H1 (cell line): ENCODE measurements around the gene FLT4. TPM values are rescaled to one million over a fixed set of nuclear protein-coding genes. Genes with fewer than 3 reads are reported as not detected.

Experiments
- CTCF ChIA-PET: fragments of 300-600 bp; sonication (Branson Sonifier 250); formaldehyde crosslinking; loops from one replicate; lab custom pipeline; 2021; ENCODE audit not compliant: partially characterized antibody; lab: Charles Lee
- POLR2A ChIA-PET: fragments of 300-600 bp; sonication (Branson Sonifier 250); formaldehyde crosslinking; loops from one replicate; lab custom pipeline; 2021; ENCODE audit warnings: inconsistent platforms; ENCODE audit not compliant: partially characterized antibody; lab: Charles Lee
- DNase-seq, 2 experiments: peaks; one replicate each; pipeline versions ENCODE4 v3.0.0 to v3.0.0-alpha.2; 2010 to 2022; ENCODE audit warnings: low spot score in 2 of 2, low read depth in 1 of 2, mixed read lengths in 1 of 2
- FAIRE-seq: peaks from 2 replicates; lab custom pipeline; 2011; peaks lifted over from hg19 to GRCh38; lab: Jason Lieb, UNC
- H2AFZ ChIP-seq: 2 replicates; pipeline ENCODE4 v1.8.1; 2012; ENCODE audit warnings: low read length, inconsistent platforms
- H2AK5ac ChIP-seq: 2 replicates; pipeline ENCODE4 v1.6.1; 2013; ENCODE audit warnings: low read depth, low read length
- H2BK120ac ChIP-seq: replicated peaks from 2 replicates; pipeline ENCODE3; 2013; ENCODE audit warnings: low read depth, low read length, inconsistent platforms
- H2BK12ac ChIP-seq: 2 replicates; pipeline ENCODE4 v1.6.1; 2013; ENCODE audit warnings: low read depth, low read length
- H2BK15ac ChIP-seq: 2 replicates; pipeline ENCODE4 v1.6.1; 2013; ENCODE audit warnings: low read length
- H2BK20ac ChIP-seq: 2 replicates; pipeline ENCODE4 v1.6.1; 2013; ENCODE audit warnings: low read length
- H2BK5ac ChIP-seq: 2 replicates; pipeline ENCODE4 v1.6.1; 2013; ENCODE audit warnings: low read depth, low read length
- H3K14ac ChIP-seq: 2 replicates; pipeline ENCODE4 v1.6.1; 2013; ENCODE audit warnings: inconsistent platforms; ENCODE audit not compliant: insufficient read length
- H3K18ac ChIP-seq: 2 replicates; pipeline ENCODE4 v1.6.1; 2013; ENCODE audit warnings: low read length; ENCODE audit errors: extremely low read depth
- H3K23ac ChIP-seq: 2 replicates; pipeline ENCODE4 v1.6.1; 2013; ENCODE audit warnings: inconsistent platforms; ENCODE audit not compliant: insufficient read length
- H3K23me2 ChIP-seq: 2 replicates; pipeline ENCODE4 v1.6.1; 2013; ENCODE audit warnings: low read depth, low read length
- H3K27ac ChIP-seq: 2 replicates; pipeline ENCODE4 v1.6.1; 2011; ENCODE audit warnings: low read depth, low read length, inconsistent platforms
- H3K27me3 ChIP-seq, 4 experiments: replicated peaks in 1 of 4; 1 replicate in 1 of 4; 2 replicates in 3 of 4; pipeline versions ENCODE4 v1.6.1 to v1.8.1; 2011 to 2013; ENCODE audit warnings: low read length in 3 of 4, mild to moderate bottlenecking in 3 of 4, inconsistent platforms in 2 of 4, mixed read lengths in 2 of 4, moderate library complexity in 1 of 4; ENCODE audit not compliant: control insufficient read depth in 3 of 4, insufficient read depth in 3 of 4; ENCODE audit errors: extremely low read depth in 1 of 4
- H3K36me3 ChIP-seq, 4 experiments: 2 replicates each; pipeline versions ENCODE4 v1.6.1 to v1.8.1; 2011 to 2013; ENCODE audit warnings: mild to moderate bottlenecking in 4 of 4, low read length in 3 of 4, moderate library complexity in 2 of 4, control low read depth in 1 of 4, inconsistent platforms in 1 of 4; ENCODE audit not compliant: insufficient read depth in 4 of 4, control insufficient read depth in 2 of 4
- H3K4ac ChIP-seq: replicated peaks from 2 replicates; pipeline ENCODE3; 2013; ENCODE audit warnings: low read length, low read depth, mixed read lengths, inconsistent platforms; ENCODE audit not compliant: insufficient read length
- H3K4me1 ChIP-seq, 4 experiments: replicated peaks in 1 of 4; 1 replicate in 1 of 4; 2 replicates in 3 of 4; pipeline versions ENCODE4 v1.6.1 to v1.8.1; 2011 to 2013; ENCODE audit warnings: low read length in 3 of 4, inconsistent platforms in 2 of 4, mixed read lengths in 1 of 4; ENCODE audit not compliant: insufficient read depth in 4 of 4, control insufficient read depth in 3 of 4
- H3K4me2 ChIP-seq, 2 experiments: 2 replicates each; pipeline versions ENCODE4 v1.6.1 to v1.8.1; 2011 to 2013; ENCODE audit warnings: low read depth in 2 of 2, low read length in 2 of 2, control low read depth in 1 of 2, inconsistent platforms in 1 of 2, mild to moderate bottlenecking in 1 of 2; ENCODE audit not compliant: insufficient read depth in 1 of 2
- H3K4me3 ChIP-seq, 4 experiments: fragments of 200-600, 300-600 bp in 1 of 4; sonication (generic), shearing (Covaris generic), sonication (Bioruptor Twin) in 1 of 4; 2 replicates each; pipeline versions ENCODE4 v1.5.1 to v1.8.1; 2011 to 2016; ENCODE audit warnings: low read length in 4 of 4, low read depth in 3 of 4, control low read depth in 2 of 4, inconsistent platforms in 2 of 4, mild to moderate bottlenecking in 2 of 4, mixed read lengths in 1 of 4, moderate library complexity in 1 of 4; ENCODE audit not compliant: insufficient read depth in 2 of 4; ENCODE audit errors: extremely low read depth in 1 of 4
- H3K56ac ChIP-seq: replicated peaks from 2 replicates; pipeline ENCODE3; 2013; ENCODE audit warnings: low read depth, mild to moderate bottlenecking, mixed read lengths, low read length, inconsistent platforms; ENCODE audit not compliant: insufficient read length
- H3K79me1 ChIP-seq: 2 replicates; pipeline ENCODE4 v1.6.1; 2013; ENCODE audit warnings: low read depth, low read length, control low read depth
- H3K79me2 ChIP-seq, 2 experiments: 2 replicates each; pipeline versions ENCODE4 v1.6.1 to v1.8.1; 2012 to 2013; ENCODE audit warnings: low read length in 2 of 2, mild to moderate bottlenecking in 2 of 2, inconsistent platforms in 1 of 2; ENCODE audit not compliant: insufficient read depth in 2 of 2, control insufficient read depth in 1 of 2
- H3K9ac ChIP-seq, 4 experiments: replicated peaks in 1 of 4; 1 replicate in 1 of 4; 2 replicates in 3 of 4; pipeline versions ENCODE4 v1.6.1 to v1.8.1; 2011 to 2013; ENCODE audit warnings: low read depth in 3 of 4, low read length in 3 of 4, control low read depth in 2 of 4, mild to moderate bottlenecking in 2 of 4, moderate library complexity in 2 of 4, inconsistent platforms in 1 of 4; ENCODE audit errors: extremely low read depth in 1 of 4
- H3K9me3 ChIP-seq, 2 experiments: 2 replicates each; pipeline versions ENCODE4 v1.6.1 to v1.8.1; 2012 to 2013; ENCODE audit warnings: mild to moderate bottlenecking in 2 of 2, moderate library complexity in 2 of 2, control low read depth in 1 of 2, inconsistent platforms in 1 of 2, low read depth in 1 of 2, low read length in 1 of 2, mixed read lengths in 1 of 2; ENCODE audit not compliant: insufficient read depth in 2 of 2
- H4K20me1 ChIP-seq, 2 experiments: replicated peaks in 1 of 2; 2 replicates each; pipeline versions ENCODE3 to v1.8.1; 2011 to 2013; ENCODE audit warnings: inconsistent platforms in 2 of 2, low read length in 2 of 2, mild to moderate bottlenecking in 1 of 2; ENCODE audit not compliant: insufficient read depth in 2 of 2, control insufficient read depth in 1 of 2
- H4K5ac ChIP-seq: 2 replicates; pipeline ENCODE4 v1.6.1; 2013; ENCODE audit warnings: low read length, low read depth, mixed read lengths, inconsistent platforms; ENCODE audit not compliant: insufficient read length
- H4K8ac ChIP-seq: 2 replicates; pipeline ENCODE4 v1.8.0; 2013; ENCODE audit warnings: mild to moderate bottlenecking, moderate library complexity, low read length, inconsistent platforms; ENCODE audit not compliant: insufficient read depth; ENCODE audit errors: extremely low read depth
- H4K91ac ChIP-seq: replicated peaks from 2 replicates; pipeline ENCODE3; 2013; ENCODE audit warnings: low read length, mixed read lengths, inconsistent platforms; ENCODE audit not compliant: insufficient read length
- ASH2L ChIP-seq: fragments of 200-600, 300-600 bp; sonication (generic); IDR thresholded peaks from one replicate; pipeline ENCODE4 v1.7.1; 2017; ENCODE audit warnings: low read length
- ATF3 ChIP-seq: IDR thresholded peaks from 2 replicates; pipeline ENCODE4 v1.6.1; 2011; ENCODE audit warnings: low read depth, mild to moderate bottlenecking, low read length; ENCODE audit not compliant: insufficient read depth
- BCL11A ChIP-seq, 2 experiments: IDR thresholded peaks; one replicate each; pipeline ENCODE4 v1.6.1; 2011; ENCODE audit warnings: low read depth in 2 of 2, low read length in 2 of 2, mild to moderate bottlenecking in 2 of 2
- BRCA1 ChIP-seq: IDR thresholded peaks from 2 replicates; pipeline ENCODE4 v1.6.1; 2012; ENCODE audit warnings: low read depth, low read length, improper control_type of control experiment
- CHD2 ChIP-seq: IDR thresholded peaks from 2 replicates; pipeline ENCODE4 v1.6.1; 2012; ENCODE audit warnings: low read length, improper control_type of control experiment
- EP300 ChIP-seq, 2 experiments: IDR thresholded peaks; 1 replicate in 1 of 2; 2 replicates in 1 of 2; pipeline ENCODE4 v1.6.1; 2011 to 2012; ENCODE audit warnings: low read depth in 2 of 2, low read length in 2 of 2, mild to moderate bottlenecking in 2 of 2, borderline replicate concordance in 1 of 2, inconsistent platforms in 1 of 2, moderate library complexity in 1 of 2
- HDAC2 ChIP-seq, 2 experiments: fragments of 300-600 bp in 1 of 2; sonication (generic) in 1 of 2; IDR thresholded peaks; 2 replicates each; pipeline ENCODE4 v1.6.1; 2011 to 2012; ENCODE audit warnings: low read depth in 2 of 2, low read length in 2 of 2, mild to moderate bottlenecking in 2 of 2, moderate library complexity in 2 of 2, borderline replicate concordance in 1 of 2, inconsistent platforms in 1 of 2
- KDM5A ChIP-seq: fragments of 200-600 bp; IDR thresholded peaks from 2 replicates; pipeline ENCODE4 v1.7.1; 2012; ENCODE audit warnings: mild to moderate bottlenecking, low read length, inconsistent platforms, mixed read lengths
- POLR2A ChIP-seq, 2 experiments: IDR thresholded peaks; 1 replicate in 1 of 2; 2 replicates in 1 of 2; pipeline ENCODE4 v1.6.1; 2011; ENCODE audit warnings: low read depth in 2 of 2, low read length in 2 of 2, mild to moderate bottlenecking in 2 of 2; ENCODE audit errors: control extremely low read depth in 1 of 2
- POU5F1 ChIP-seq: IDR thresholded peaks from 2 replicates; pipeline ENCODE4 v1.6.1; 2011; ENCODE audit warnings: low read depth, mild to moderate bottlenecking, low read length, moderate library complexity
- RXRA ChIP-seq: IDR thresholded peaks from 2 replicates; pipeline ENCODE4 v1.6.1; 2011; ENCODE audit warnings: low read depth, mild to moderate bottlenecking, low read length, moderate library complexity; ENCODE audit not compliant: insufficient read depth
- SAP30 ChIP-seq: fragments of 300-600 bp; sonication (generic); IDR thresholded peaks from 2 replicates; pipeline ENCODE4 v1.7.1; 2012; ENCODE audit warnings: low read length, moderate library complexity, mild to moderate bottlenecking, inconsistent platforms; ENCODE audit not compliant: insufficient read depth, insufficient replicate concordance
- SIRT6 ChIP-seq: IDR thresholded peaks from one replicate; pipeline ENCODE4 v1.7.1; 2012; ENCODE audit warnings: low read length, inconsistent platforms
- TAF7 ChIP-seq: optimal IDR thresholded peaks from 2 replicates; pipeline ENCODE3; 2011; ENCODE audit warnings: low read depth, mild to moderate bottlenecking, inconsistent platforms, low read length, moderate library complexity, borderline replicate concordance
- WGBS, 2 experiments: shearing (Covaris generic) in 1 of 2; methylation state at CpG; one replicate each; pipeline versions ENCODE4 v1.1.6 to v1.1.7; 2013 to 2015; ENCODE audit warnings: low lambda C conversion rate in 2 of 2, mixed read lengths in 2 of 2, inconsistent platforms in 1 of 2, low coverage in 1 of 2, missing lambda C conversion rate in 1 of 2; ENCODE audit not compliant: insufficient replicate concordance in 2 of 2, insufficient coverage in 1 of 2, insufficient read length in 1 of 2; ENCODE audit errors: extremely low coverage in 1 of 2, missing lambda C conversion rate in 1 of 2; 5-methylcytosine and 5-hydroxymethylcytosine counted together
- polyA plus RNA-seq, 7 experiments: library from polyadenylated mRNA; depleted of rRNA in 3 of 7; stranded (reverse) in 5 of 7; unstranded in 2 of 7; fragments of >200 nt in 5 of 7; fragments of 200-250 nt in 2 of 7; gene quantifications; 1 replicate in 5 of 7; 2 replicates in 1 of 7; 4 replicates in 1 of 7; pipeline versions ENCODE4 v1.2.1 to v1.2.3, GENCODE V29; 2011 to 2013; ENCODE audit warnings: missing spikeins in 2 of 7, mixed read lengths in 2 of 7
- total RNA-seq: library from RNA; stranded (reverse); fragmentation: NEBNext Ultra II Directional; extraction: Animal tissue kit (Norgen Biotek cat#: 25700); gene quantifications from 2 replicates; pipeline ENCODE4 v1.2.1, GENCODE V29; 2021

The FLT4 gene
- total and polyA plus RNA-seq, 2 of the 8 experiments (the other 6 are each of a cell fraction or from before 2014, with no cell fraction given): 6.5 to 7.7 TPM

- H2BK5ac ChIP-seq: no peak overlapping the region
- H4K5ac ChIP-seq: no peak overlapping the region
- H3K14ac ChIP-seq: no peak overlapping the region
- no peak for FAIRE-seq
- H2BK15ac ChIP-seq: no peak overlapping the region
- no peak overlapping the region for H2BK120ac ChIP-seq
- DNase-seq: no peak
- H4K8ac ChIP-seq: no peak overlapping the region
- H3K4me2 ChIP-seq: no peak overlapping the region
- no peaks in the 10 kb centered on the region for H3K23me2 ChIP-seq
- no peaks in the 10 kb centered on the region for H3K9me3 ChIP-seq
- H3K4me3 ChIP-seq: no peak overlapping the region
- H2BK20ac ChIP-seq: no peak overlapping the region
- no peak overlapping the region for H4K91ac ChIP-seq
- H3K4ac ChIP-seq: no peak overlapping the region
- no peak overlapping the region for H3K27ac ChIP-seq
- peaks cover 0 to 59% (median 17%) of the 10 kb centered on the region in 4 experiments; a peak in 7 of 8 replicates for H3K36me3 ChIP-seq
- H4K20me1 ChIP-seq: peaks cover 3 to 4% of the 10 kb centered on the region in 2 experiments
- POLR2A ChIA-PET: interaction anchor here (0.5 to 1.0 kb wide), 2 partner anchors 8 to 50 kb away, joined by 3 read pairs; no protein-coding TSS in a partner anchor
- no peak overlapping the region for H3K9ac ChIP-seq
- H3K23ac ChIP-seq: no peak overlapping the region
- H3K4me1 ChIP-seq: no peaks in the 10 kb centered on the region; a peak in 1 of 7 replicates
- no peak overlapping the region for H2BK12ac ChIP-seq
- no peak overlapping the region for H2AFZ ChIP-seq
- peaks cover under 1 to 38% of the 10 kb centered on the region in 2 experiments; a peak in 3 of 4 replicates for H3K79me2 ChIP-seq
- CTCF ChIA-PET: interaction anchor here (1.2 kb wide), 1 partner anchor 52 kb away, joined by 5 read pairs; no protein-coding TSS in a partner anchor
- no peak overlapping the region for H2AK5ac ChIP-seq
- 89% methylated on average over 3 of the region's 3 CpGs; no CpG with 5 or more reads in 1 of the 2 experiments for WGBS, 2 experiments
- no peaks in the 10 kb centered on the region for H3K79me1 ChIP-seq
- H3K18ac ChIP-seq: no peak overlapping the region
- H3K27me3 ChIP-seq: no peaks in the 10 kb centered on the region
- H3K56ac ChIP-seq: no peak overlapping the region
- TF ChIP-seq TAF7: no peak
- no peak for TF ChIP-seq SIRT6
- no peak for TF ChIP-seq ASH2L
- no peak for TF ChIP-seq ATF3
- TF ChIP-seq SAP30: no peak
- TF ChIP-seq EP300 (IDR thresholded peaks at IDR 0.05; ENCODE audit: borderline replicate concordance in 1 of 2, low read depth in 2 of 2, low read length in 2 of 2): no peak
- TF ChIP-seq POU5F1: no peak
- no peak for TF ChIP-seq POLR2A (IDR thresholded peaks at IDR 0.05; ENCODE audit: control extremely low read depth in 1 of 2, low read depth in 2 of 2, low read length in 2 of 2)
- no peak for TF ChIP-seq RXRA
- no peak for TF ChIP-seq CHD2
- TF ChIP-seq BRCA1: no peak
- no peak for TF ChIP-seq BCL11A (IDR thresholded peaks at IDR 0.05; ENCODE audit: low read depth in 2 of 2, low read length in 2 of 2)
- TF ChIP-seq HDAC2 (IDR thresholded peaks at IDR 0.05; ENCODE audit: borderline replicate concordance in 1 of 2, low read depth in 2 of 2, low read length in 2 of 2): no peak
- TF ChIP-seq KDM5A: no peak
These were observed 95.9 kb downstream of the FLT4 start for GRCh38 chr5:180553530-180553929.
